GM23338 (cell line): ENCODE results near the gene OTUD7B.
A peak's percentile ranks its signal among the peaks of the same experiment; 100 is the strongest.

Source experiments
- CTCF ChIP-seq, 2 experiments: fragments of 200-600 bp in 1 of 2; sonication (generic) in 1 of 2; conservative IDR thresholded peaks; 2 replicates each; pipeline versions ENCODE4 v1.5.1 to v1.6.1; 2016 to 2017; ENCODE audit warnings: antibody characterized with exemption in 2 of 2, low read depth in 2 of 2, mild to moderate bottlenecking in 2 of 2, moderate library complexity in 1 of 2
- REST ChIP-seq: IDR thresholded peaks from one replicate; pipeline ENCODE4 v1.6.1; 2018; ENCODE audit warnings: antibody characterized with exemption; ENCODE audit not compliant: unreplicated experiment

- TF ChIP-seq CTCF (conservative IDR thresholded peaks at IDR 0.05; ENCODE audit: low read depth in 2 of 2) (no peak), REST (peak; percentile 25)
These were observed 110.9 kb downstream of the OTUD7B start, which contains the start of gene BOLA1 for GRCh38 chr1:149899460-149900284.
